ENCODE measurements around the gene FAM171A2.
"Not testable (repeated sequence)": the region's sequence is repeated elsewhere in the genome, so short reads cannot be mapped to it uniquely, and the experiment has no call there.

FAM171A2 gene

DNA sequence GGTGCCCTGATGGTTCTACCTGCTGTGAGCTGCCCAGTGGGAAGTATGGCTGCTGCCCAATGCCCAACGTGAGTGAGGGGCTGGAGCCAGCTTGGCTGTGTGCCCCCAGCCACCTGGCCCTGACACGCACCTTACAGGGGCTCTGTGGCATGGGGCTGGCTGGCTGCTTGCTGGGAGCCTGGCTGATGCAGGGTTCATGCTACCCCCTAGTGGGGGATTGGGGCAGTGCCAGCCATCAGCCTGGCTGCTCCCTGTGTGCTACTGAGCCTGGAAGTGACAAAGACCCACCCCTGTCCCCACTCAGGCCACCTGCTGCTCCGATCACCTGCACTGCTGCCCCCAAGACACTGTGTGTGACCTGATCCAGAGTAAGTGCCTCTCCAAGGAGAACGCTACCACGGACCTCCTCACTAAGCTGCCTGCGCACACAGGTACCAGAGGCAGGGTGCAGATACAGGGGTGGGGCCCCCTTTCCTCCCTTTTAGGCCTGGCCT lies 12.9 kb downstream of the FAM171A2 start:
- H3K4me3 ChIP-seq (ENCODE audit: low read depth, low read length) = no peak overlapping the region
- in situ Hi-C loops (cut with HindIII; ENCODE audit: low sequenced_read_pairs) = no loop called here
- peak; percentile 44 for DNase-seq (ENCODE audit: low read depth, low spot score)
- TF ChIP-seq, protein P1, sequence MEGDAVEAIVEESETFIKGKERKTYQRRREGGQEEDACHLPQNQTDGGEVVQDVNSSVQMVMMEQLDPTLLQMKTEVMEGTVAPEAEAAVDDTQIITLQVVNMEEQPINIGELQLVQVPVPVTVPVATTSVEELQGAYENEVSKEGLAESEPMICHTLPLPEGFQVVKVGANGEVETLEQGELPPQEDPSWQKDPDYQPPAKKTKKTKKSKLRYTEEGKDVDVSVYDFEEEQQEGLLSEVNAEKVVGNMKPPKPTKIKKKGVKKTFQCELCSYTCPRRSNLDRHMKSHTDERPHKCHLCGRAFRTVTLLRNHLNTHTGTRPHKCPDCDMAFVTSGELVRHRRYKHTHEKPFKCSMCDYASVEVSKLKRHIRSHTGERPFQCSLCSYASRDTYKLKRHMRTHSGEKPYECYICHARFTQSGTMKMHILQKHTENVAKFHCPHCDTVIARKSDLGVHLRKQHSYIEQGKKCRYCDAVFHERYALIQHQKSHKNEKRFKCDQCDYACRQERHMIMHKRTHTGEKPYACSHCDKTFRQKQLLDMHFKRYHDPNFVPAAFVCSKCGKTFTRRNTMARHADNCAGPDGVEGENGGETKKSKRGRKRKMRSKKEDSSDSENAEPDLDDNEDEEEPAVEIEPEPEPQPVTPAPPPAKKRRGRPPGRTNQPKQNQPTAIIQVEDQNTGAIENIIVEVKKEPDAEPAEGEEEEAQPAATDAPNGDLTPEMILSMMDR (IDR thresholded peaks at IDR 0.05; ENCODE audit: low read depth, low read length) = peak; percentile 84

DNA sequence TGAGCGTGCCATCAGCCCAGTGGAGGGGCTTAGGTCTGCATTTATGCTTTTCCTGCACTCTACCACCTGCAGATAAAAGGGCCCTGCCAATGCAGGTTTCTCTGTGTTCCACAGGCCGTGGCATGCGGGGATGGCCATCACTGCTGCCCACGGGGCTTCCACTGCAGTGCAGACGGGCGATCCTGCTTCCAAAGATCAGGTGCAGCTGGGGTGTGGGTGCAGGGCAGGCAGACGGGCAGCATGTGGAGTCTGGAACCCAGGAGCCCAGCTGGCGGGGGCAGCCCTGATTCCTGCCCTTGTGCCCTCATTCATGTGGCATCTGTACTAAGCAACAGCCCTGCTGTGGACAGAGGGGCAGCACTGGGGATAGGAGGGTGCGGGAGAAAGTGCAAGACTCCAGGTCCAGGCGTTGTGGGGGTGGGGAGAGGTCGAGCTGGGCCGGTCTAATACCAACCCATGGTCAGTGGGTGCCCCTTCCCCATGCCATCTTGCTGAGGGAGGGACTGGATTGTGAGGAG lies 14.0 kb downstream of the FAM171A2 start:
- in situ Hi-C loops (cut with HindIII; ENCODE audit: low sequenced_read_pairs) = no loop called here
- no peak for DNase-seq (ENCODE audit: low read depth, low spot score)
- TF ChIP-seq, protein P1 (IDR thresholded peaks at IDR 0.05; ENCODE audit: low read depth, low read length) = no peak
- no peak overlapping the region for H3K4me3 ChIP-seq (ENCODE audit: low read depth, low read length)

DNA sequence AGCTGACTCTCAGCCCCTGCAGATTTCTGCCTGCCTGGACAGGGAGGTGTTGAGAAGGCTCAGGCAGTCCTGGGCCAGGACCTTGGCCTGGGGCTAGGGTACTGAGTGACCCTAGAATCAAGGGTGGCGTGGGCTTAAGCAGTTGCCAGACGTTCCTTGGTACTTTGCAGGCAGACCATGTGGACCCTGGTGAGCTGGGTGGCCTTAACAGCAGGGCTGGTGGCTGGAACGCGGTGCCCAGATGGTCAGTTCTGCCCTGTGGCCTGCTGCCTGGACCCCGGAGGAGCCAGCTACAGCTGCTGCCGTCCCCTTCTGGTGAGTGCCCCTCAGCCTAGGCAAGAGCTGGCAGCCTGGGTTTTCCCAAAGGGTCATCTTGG lies 14.7 kb downstream of the FAM171A2 start:
- H3K4me3 ChIP-seq (ENCODE audit: low read depth, low read length) = no peak overlapping the region
- in situ Hi-C loops (cut with HindIII; ENCODE audit: low sequenced_read_pairs) = no loop called here
- no peak for DNase-seq (ENCODE audit: low read depth, low spot score)
- TF ChIP-seq, protein P1 (IDR thresholded peaks at IDR 0.05; ENCODE audit: low read depth, low read length) = no peak

DNA sequence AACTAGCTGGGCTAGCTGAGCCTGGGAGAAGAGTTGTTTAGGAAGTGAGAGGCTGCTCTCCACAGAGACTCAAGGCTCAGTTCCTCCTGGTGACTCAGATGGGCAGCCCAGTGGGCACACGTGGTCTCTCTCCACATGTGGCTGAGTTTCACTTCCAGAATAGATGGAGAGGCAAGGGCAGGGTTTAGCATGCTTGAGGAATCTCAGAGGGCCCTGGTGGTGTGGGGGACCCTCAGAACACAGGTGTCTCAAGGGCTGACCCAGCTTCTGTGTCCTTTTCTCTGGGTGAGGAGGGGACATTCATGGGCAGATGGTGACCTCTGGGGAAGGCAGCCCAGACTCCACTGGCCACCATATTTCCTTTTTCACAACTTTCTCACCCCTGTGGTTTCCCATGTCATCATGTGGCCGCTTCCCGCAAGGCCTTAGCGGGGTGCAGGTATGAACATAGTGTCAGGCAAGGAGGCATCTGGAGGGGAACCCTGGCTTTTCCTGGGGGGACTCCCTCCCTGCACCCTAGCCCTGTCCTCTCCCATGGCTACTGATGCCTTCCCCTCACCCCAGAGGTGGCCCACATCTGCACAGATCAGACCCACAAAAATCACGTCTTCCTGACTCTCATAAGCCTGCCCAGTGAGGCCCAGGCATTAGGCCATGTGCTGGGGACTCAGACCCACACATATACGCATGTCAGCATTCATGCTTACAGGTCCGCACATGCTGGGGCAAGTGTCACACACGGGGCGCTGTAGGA lies 15.2 kb downstream of the FAM171A2 start:
- in situ Hi-C loops (cut with HindIII; ENCODE audit: low sequenced_read_pairs) = no loop called here
- no peak overlapping the region for H3K4me3 ChIP-seq (ENCODE audit: low read depth, low read length)
- DNase-seq (ENCODE audit: low read depth, low spot score) = peak; percentile 43
- TF ChIP-seq, protein P1 (IDR thresholded peaks at IDR 0.05; ENCODE audit: low read depth, low read length) = no peak

DNA sequence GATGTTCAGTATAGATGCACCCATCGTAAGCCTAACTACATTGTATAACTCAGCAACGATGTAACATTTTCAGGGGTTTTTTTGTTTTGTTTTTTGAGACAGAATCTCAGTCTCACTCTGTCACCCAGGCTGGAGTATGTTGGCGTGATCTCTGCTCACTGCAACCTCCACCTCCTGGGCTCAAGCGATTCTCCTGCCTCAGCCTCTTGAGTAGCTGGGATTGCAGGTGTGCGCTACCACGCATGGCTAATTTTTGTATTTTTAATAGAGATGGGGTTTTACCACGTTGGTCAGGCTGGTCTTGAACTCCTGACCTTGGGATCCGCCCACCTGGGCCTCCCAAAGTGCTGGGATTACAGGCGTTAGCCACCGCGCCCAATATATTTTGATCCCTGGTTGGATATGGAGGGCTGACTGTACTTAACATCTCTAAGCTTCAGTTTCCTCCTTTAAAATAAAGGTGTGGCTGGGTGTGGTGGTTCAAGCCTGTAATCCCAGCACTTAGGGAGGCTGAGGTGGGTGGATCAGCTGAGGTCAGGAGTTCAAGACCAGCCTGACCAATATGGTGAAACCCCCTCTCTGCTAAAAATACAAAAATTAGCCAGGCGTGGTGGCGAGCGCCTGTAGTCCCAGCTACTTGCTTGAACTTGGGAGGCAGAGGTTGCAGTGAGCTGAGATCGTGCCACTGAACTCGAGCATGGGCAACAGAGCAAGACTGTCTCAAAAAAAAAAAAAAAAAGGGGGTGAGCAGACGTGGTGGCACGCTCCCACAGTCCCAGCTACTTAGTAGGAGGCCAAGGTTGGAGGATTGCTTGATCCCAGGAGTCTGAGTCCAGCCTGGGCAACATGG lies 16.2 kb downstream of the FAM171A2 start:
- H3K4me3 ChIP-seq (ENCODE audit: low read depth, low read length); DNase-seq (ENCODE audit: low read depth, low spot score); in situ Hi-C loops (cut with HindIII; ENCODE audit: low sequenced_read_pairs): not testable (repeated sequence)

DNA sequence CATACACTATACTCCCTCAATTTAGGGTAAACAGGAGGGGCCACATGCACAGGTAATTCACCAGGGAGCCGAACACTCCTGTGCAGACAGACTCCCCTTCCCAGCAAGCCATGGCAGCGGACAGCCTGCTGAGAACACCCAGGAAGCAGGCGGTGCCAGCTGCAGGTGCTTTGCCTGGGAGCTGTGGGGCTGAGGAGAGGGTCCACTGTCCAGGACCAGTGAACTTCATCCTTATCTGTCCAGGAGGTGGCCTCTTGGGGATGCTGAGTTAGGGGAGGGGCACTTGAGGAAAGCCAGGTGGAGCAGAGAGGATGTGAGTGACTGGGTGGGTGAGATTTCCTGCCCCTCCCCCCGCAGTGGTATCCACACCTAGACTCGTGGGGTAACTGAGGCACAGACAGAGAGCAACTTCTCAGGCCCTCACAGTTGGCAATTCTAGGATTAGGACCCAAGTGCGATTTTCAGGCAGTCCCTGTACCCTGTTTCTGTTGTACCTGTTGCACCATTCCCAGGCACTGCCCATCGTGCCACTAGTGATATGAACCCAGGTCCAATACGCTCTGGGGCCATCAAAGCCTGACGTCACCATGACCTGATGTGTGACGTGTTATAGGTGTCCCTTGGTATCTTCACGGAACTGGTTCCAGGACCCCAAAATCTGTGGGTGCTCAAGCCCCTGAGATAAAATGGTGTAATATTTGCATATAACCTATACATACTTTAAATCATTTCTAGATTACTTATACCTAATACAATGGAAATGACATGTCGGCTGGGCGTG lies 17.4 kb downstream of the FAM171A2 start:
- in situ Hi-C loops (cut with HindIII; ENCODE audit: low sequenced_read_pairs) = no loop called here
- peak overlapping the region; percentile 95 for H3K4me3 ChIP-seq (ENCODE audit: low read depth, low read length)
- no peak for DNase-seq (ENCODE audit: low read depth, low spot score)
- TF ChIP-seq, protein P1 (IDR thresholded peaks at IDR 0.05; ENCODE audit: low read depth, low read length) = no peak

All from astrocyte of the spinal cord (primary cell).